Islet of Langerhans (tissue), 1 donor: Measurements from ENCODE around the gene IMPDH1.

Experiments used
- FAIRE-seq: peaks from one replicate; lab custom pipeline; 2011; peaks lifted over from hg19 to GRCh38; lab: Jason Lieb, UNC

IMPDH1 gene

GRCh38 chr7:128405471-128406313 is 4.1 kb downstream of the IMPDH1 start:
- FAIRE-seq: no peak

- no peak for FAIRE-seq
These were observed 4.8 kb downstream of the IMPDH1 start for GRCh38 chr7:128404886-128405470.

GRCh38 chr7:128404143-128404681 is 5.6 kb downstream of the IMPDH1 start:
- no peak for FAIRE-seq

DNA sequence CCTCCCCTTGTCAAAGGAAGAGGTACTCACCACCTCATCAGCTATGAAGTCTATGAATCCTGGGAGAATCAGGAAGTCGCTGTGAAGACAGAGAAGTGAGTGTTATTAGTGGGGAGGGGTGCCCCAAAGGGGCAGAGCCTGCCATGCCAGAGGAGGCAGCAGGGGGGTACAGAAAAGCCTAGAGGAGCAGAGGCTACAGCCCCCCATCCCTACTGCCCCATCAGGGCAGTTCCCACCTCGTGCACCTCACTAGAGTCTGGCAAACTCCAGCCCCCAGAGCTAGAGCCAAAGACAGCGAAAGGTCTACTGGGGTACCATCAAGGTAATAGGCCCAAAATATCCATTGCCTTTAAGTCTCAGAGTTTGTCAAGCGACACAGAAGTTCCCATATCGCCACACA is 6.1 kb downstream of the IMPDH1 start:
- no peak for FAIRE-seq

DNA sequence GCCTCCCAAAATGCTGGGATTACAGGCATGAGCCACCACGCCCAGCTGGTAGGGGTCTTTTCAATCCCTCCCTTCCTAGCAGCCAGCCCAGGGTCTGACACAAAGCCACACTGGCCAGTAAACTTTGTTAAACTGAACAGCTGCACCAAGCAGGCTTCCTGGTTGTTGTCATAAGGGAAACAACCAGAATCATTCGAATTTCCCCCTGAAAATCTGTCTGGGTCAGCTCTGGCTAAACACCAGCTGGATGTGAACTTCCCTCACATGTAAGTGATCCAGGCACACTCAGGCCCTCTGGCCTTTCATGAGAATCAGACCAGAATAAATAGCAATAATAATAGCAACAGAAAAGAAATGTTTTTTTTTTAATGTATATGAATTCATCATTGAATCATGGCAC is 7.4 kb downstream of the IMPDH1 start:
- FAIRE-seq: no peak

GRCh38 chr7:128400566-128400965 is 9.2 kb downstream of the IMPDH1 start:
- FAIRE-seq: no peak

DNA sequence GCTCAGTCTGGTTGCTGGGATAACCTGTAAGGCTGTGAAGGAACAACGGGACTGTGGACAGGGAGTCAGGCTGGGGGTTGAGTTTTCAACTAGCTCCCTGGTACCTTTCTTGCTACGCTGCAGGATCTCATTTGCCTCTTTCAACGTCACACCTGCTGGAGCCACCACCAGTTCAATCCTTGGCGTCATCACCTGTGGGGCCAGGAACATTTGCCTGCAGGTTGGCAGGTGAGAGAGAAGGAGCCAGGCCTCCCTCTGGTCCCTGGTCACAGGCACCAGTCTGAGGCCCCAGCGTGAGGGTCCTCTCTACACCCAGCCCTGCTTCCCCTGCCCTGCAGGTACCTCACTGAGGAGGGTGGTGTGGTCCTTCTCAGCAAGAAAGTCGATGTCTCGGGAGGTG is 9.8 kb downstream of the IMPDH1 start:
- no peak for FAIRE-seq

DNA sequence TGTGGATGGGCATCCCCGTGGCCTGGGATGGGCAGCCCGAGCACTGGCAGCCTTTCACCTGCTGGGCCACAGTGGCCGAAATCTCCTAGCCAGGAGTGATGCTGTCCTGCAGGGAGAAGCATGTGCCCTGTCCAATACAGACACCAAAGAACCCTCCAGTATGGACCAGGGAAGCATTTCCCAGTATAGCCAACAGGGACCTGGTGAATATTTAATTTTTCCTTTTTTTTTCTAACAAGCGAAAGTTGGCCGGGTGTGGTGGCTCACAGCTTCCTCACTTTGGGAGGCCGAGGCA is 11.0 kb downstream of the IMPDH1 start:
- no peak for FAIRE-seq

DNA sequence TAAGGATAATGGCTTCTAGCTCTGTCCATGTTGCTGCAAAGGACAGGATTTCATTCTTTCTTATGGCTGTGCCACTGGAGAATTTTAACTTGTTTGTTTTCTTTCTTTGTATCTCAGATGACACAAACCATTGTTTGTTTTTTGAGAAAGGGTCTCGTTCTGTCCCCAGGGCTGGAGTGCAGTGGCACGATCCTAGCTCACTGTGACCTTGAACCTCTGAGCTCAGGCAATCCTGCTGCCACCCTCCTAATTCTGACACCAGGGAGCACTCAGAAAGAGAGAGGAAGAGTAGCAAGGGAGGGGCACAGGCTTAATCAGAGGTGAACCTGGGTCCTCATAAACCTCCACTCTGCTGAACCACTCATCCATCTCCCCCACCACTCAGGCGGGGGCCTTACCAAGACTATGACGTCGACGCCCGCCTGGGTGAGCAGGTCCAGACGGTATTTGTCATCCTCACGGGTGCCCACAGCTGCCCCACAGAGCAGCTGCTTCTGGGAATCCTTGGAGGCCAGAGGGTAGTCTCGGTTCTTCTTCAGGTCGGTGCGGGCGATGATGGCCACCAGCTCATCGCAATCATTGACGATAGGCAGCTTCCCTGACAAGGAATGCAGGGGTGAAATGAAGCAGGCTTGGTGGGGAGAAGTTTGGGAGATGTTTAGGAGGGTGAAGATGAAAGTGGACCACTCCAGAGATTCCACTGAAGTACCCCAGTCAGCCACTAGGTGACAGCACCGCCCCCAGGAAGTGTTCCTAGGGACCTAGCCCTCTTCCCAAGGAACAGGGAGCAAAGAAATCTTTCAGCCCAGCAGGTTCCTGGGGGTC is 11.6 kb downstream of the IMPDH1 start:
- FAIRE-seq: no peak

- no peak for FAIRE-seq
These were observed 13.4 kb downstream of the IMPDH1 start for GRCh38 chr7:128396357-128396756.

DNA sequence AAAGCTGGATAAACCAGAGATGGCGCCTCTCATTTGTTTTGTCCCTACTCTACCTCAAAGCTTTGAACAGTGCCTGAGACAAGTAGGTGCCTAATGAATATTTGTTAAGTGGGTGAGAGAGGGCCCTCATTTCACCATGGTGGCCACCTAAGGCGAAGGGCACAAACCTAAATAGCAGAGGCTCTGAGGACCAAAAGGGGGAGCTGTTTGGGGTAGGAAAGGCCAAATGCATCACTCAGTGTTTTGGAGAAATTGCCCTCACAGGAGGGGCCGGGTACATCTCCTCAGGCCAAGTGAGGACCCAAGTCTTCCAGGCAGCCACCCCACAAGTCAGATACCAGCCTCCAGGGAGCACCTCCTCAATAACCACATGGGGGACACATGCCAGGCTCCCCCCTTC is 14.0 kb downstream of the IMPDH1 start:
- no peak for FAIRE-seq

GRCh38 chr7:128394904-128395496 is 14.8 kb downstream of the IMPDH1 start:
- no peak for FAIRE-seq

- no peak for FAIRE-seq
These were observed 16.1 kb downstream of the IMPDH1 start for GRCh38 chr7:128393526-128394330.

DNA sequence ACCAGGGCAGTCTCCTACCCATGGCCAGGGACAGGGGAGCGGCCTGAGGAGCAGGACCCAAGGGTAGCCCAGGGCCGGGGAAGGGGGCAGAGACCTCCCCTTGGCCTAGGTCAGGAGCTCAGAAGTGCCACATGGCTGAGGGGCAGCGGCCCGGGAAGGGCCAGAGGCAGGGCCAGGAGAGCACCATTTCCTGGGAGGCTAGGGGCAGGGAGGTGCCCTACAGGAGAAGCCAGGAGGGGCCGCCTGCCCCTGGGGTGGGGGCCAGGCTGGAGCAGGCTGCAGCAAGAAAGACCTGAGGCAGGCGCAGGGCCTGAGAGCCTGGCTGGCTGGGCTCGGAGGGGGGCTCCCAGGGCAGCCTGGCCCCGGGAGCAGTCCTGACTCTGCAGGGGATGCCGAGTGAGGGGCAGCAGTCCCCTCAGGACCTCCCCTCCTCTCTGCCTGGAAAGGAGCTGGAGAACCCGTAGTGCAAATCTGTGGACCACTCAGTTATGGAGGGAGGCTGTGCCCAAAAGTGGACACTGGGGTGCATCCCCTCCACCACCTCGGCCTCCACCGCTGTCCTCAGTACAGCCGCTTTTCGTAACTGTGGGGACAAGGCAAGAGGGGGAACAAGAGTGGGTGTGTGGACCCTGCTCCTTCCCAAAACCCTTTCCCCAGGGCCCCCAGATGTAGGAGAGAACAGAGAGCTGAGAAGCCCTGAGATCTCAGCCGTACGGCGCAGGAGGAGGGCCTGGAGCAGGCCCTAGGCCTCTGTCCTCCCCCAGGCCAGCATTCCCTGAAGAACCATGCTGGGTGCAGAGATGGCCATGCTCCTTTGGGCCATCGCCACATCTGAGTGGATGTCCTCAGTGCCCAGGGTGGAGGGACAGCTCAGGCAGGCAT is 17.1 kb downstream of the IMPDH1 start:
- no peak for FAIRE-seq

GRCh38 chr7:128391805-128392204 is 18.0 kb downstream of the IMPDH1 start:
- no peak for FAIRE-seq

DNA sequence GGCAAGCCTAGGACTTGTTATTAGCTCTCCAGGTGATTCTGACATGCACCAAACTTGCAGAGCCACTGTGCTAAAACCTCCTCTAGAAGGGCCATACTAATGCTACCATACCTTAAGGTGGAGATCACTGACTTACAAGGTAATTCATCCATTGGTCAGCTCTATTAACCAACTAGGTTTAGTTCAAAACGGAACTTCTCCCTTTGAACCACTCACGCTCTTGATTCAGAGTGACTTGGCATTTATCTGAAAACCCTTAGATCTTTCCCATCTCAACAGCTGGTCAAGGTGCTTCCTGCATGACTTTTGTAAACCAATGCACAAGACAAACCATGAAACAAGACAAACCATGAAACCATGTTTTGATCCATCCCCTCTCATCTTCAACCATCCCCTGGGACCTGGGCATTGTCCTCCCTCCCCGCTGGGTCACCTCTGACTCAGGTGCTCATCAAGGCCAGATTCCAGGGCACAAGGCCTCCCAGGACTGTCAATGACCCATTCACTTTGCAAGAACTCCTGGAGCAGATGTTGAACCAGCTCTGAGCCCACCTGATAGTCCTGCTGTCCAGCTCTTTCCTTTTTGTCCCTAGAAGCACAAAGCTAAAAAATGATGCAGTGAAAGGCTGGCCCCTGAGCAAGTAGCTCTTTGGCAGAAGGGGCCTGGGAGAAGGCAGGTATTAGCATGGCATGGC is 18.8 kb downstream of the IMPDH1 start:
- FAIRE-seq: no peak

GRCh38 chr7:128389618-128390329 is 20.0 kb downstream of the IMPDH1 start:
- no peak for FAIRE-seq

DNA sequence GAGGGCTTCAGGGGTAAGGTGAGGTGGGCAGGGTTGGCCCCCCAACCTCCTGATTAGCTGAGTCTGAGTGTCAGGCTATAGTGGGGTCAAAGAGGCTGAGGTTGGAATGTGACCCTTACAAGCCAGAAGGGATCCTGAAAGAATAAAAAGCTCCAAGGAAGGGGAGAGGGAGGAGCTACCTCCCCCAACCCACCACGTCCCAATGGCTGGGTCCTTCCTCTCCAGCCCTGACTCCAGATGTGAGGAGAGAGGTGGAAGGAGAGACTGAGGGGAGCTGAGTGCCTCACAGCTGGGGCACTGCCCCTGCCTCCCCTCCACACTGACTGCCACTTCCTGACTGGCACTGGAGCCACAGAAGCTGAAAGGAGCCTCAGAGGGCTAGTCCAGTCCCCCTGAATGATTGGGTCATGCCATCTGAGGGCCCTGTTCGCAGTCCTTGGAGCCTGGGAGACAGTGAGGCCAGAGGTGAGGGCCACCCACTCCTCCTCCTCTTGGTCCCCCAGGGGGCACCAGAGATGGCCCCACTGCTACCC is 20.6 kb downstream of the IMPDH1 start:
- no peak for FAIRE-seq

- no peak for FAIRE-seq
These were observed 21.7 kb downstream of the IMPDH1 start for GRCh38 chr7:128388145-128388485.
